Measurements from ENCODE around the gene TBC1D22A.

TBC1D22A gene

GRCh38 chr22:46796566-46797195 is 34.2 kb downstream of the TBC1D22A start:
- DNase-seq = no peak

GRCh38 chr22:46797355-46797754 is 34.9 kb downstream of the TBC1D22A start:
- no peak for DNase-seq

- no peak for DNase-seq
Measured at GRCh38 chr22:46798041-46798365, 35.6 kb downstream of the TBC1D22A start.

GRCh38 chr22:46798366-46799350 is 36.2 kb downstream of the TBC1D22A start:
- DNase-seq = no peak

GRCh38 chr22:46799626-46800025 is 37.2 kb downstream of the TBC1D22A start:
- no peak for DNase-seq

- no peak for DNase-seq
Measured at GRCh38 chr22:46800102-46800857, 37.8 kb downstream of the TBC1D22A start.

GRCh38 chr22:46801331-46801811 is 38.9 kb downstream of the TBC1D22A start:
- DNase-seq = peak; percentile 85

GRCh38 chr22:46801826-46802607 is 39.6 kb downstream of the TBC1D22A start:
- DNase-seq = no peak

GRCh38 chr22:46802608-46803027 is 40.2 kb downstream of the TBC1D22A start:
- no peak for DNase-seq

- no peak for DNase-seq
Measured at GRCh38 chr22:46803031-46803880, 40.8 kb downstream of the TBC1D22A start.

GRCh38 chr22:46803936-46804335 is 41.5 kb downstream of the TBC1D22A start:
- no peak for DNase-seq

- DNase-seq = no peak
Measured at GRCh38 chr22:46806794-46807193, 44.3 kb downstream of the TBC1D22A start.

GRCh38 chr22:46807458-46807857 is 45.0 kb downstream of the TBC1D22A start:
- no peak for DNase-seq

GRCh38 chr22:46809153-46809885 is 46.9 kb downstream of the TBC1D22A start:
- DNase-seq = no peak

- no peak for DNase-seq
Measured at GRCh38 chr22:46810856-46811786, 48.7 kb downstream of the TBC1D22A start.

GRCh38 chr22:46812034-46812605 is 49.7 kb downstream of the TBC1D22A start:
- no peak for DNase-seq

GRCh38 chr22:46812788-46813187 is 50.3 kb downstream of the TBC1D22A start:
- DNase-seq = no peak

GRCh38 chr22:46813816-46814597 is 51.6 kb downstream of the TBC1D22A start:
- no peak for DNase-seq

Measured in NCI-H2029 treated with DMSO at 0.1 percent for 48 hours (cell line).